ENCODE measurements around the gene BANP.
"Not testable (repeated sequence)": the region's sequence is repeated elsewhere in the genome, so short reads cannot be mapped to it uniquely, and the experiment has no call there.

BANP gene

GRCh38 chr16:88002211-88002610 lies 51.0 kb downstream of the BANP start:
- no peak for DNase-seq

GRCh38 chr16:88002749-88003148 lies 51.5 kb downstream of the BANP start:
- no peak for DNase-seq

- no peak for DNase-seq
These were observed 52.1 kb downstream of the BANP start for GRCh38 chr16:88003316-88003715.

DNA sequence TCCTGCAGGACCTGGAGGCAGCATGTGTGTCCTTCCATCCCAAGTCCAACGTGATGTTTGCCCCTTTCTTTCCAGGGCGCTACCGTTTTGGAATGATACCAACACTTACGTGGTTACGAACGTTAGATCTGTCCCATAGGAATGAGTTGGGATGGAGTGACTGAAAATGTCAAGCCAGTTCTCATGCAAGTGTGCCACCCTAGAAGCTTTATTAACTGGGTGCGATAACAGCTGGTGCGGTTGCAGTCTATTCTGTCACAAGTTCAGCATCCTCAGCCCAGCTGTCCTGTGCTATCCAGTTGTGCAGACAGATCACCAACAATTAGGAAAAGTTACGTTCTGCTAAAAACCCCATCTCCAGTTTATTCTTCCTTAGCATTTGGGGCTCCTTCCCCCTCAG lies 52.5 kb downstream of the BANP start:
- no peak for DNase-seq

GRCh38 chr16:88004391-88004790 lies 53.2 kb downstream of the BANP start:
- no peak for DNase-seq

DNA sequence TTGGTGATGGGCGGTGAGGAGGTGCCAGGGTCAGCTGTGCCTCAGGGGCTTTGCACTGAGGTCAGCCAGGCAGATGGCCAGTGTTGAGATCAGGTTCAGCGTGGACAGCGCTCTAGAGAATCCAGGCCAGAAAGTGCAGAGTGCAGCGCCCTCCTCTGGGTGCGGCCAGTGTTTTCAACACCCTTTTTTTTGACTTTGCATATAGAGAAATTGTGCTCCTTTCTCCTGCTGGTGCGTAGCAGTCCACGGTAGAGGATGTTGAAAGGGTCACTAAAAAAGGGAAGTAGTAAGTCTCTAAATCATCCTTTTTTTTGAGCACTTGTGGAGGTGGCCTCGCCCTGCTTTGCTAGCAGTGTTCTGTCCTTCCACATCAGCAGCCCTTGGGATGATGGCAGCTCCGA lies 53.9 kb downstream of the BANP start:
- no peak for DNase-seq

DNA sequence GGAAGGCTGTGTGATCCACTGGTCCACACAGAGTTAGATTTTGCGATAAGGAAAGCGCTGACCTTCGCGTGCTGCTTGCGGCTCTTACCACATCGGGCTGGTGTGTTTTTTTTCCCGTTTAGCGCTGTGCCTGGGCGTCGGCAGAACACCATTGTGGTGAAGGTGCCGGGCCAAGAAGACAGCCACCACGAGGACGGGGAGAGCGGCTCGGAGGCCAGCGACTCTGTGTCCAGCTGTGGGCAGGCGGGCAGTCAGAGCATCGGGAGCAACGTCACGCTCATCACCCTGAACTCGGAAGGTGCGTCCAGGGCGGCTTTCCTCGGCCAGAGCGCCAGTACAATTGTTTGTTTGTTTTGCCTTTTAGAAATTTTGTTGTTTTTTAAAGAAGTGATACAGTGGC lies 54.7 kb downstream of the BANP start:
- DNase-seq: no peak

GRCh38 chr16:88007321-88007731 lies 56.1 kb downstream of the BANP start:
- no peak for DNase-seq

- DNase-seq: no peak
These were observed 57.6 kb downstream of the BANP start for GRCh38 chr16:88008840-88009239.

GRCh38 chr16:88009563-88010342 lies 58.5 kb downstream of the BANP start:
- no peak for DNase-seq

GRCh38 chr16:88010343-88010967 lies 59.2 kb downstream of the BANP start:
- no peak for DNase-seq

GRCh38 chr16:88010968-88011483 lies 59.8 kb downstream of the BANP start:
- DNase-seq: no peak

GRCh38 chr16:88012360-88012759 lies 61.1 kb downstream of the BANP start:
- DNase-seq: no peak

- DNase-seq: no peak
These were observed 61.9 kb downstream of the BANP start for GRCh38 chr16:88013091-88013609.

DNA sequence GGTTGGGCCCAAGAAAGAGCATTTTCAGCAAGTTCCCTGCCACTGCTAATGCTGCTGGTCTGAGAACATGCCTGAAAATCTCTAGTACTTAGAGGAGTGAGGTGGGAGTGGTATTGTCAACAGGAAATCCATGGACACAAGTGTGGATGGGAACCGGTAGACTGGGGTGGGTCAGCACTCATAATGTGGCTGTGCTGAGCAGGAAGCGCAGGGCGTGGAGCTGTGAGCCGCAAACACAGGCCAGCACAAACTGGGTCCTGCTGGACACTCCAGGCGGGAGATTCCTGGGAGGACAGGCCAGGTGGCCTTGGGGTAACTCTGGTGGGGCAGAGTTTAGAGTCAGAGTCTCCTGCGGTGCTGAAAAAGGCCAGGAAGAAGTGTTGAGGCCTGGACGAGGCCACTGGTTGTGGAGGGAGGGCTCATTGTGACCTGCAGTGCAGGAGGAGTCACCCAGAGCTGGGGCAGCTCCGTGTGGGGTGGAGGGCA lies 62.6 kb downstream of the BANP start:
- no peak for DNase-seq

DNA sequence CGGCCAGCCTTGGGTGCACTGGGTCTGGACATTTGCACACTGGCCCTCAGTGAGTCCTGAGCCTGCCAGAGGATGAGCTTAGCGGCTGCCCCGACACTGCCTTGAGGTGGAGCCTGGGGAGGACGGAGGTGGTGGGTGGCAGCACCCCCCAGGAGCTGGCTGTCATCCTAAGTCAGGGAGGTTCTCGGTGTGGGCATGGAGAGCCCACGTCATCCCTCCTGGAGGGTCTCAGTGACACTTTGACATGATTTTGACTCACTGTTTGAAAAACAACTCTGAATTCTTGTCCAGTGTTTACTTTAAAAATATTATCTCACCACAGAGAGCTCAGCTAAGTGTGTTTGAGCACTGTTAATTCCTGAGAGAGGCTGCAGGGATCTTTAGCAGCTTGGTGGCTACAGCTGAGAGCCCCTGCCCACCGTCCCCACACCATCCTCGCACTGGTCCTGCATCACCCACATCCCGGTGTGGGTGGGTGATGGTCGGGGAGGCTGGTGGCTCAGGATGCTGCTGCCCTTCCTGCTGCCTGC lies 63.1 kb downstream of the BANP start:
- no peak for DNase-seq

DNA sequence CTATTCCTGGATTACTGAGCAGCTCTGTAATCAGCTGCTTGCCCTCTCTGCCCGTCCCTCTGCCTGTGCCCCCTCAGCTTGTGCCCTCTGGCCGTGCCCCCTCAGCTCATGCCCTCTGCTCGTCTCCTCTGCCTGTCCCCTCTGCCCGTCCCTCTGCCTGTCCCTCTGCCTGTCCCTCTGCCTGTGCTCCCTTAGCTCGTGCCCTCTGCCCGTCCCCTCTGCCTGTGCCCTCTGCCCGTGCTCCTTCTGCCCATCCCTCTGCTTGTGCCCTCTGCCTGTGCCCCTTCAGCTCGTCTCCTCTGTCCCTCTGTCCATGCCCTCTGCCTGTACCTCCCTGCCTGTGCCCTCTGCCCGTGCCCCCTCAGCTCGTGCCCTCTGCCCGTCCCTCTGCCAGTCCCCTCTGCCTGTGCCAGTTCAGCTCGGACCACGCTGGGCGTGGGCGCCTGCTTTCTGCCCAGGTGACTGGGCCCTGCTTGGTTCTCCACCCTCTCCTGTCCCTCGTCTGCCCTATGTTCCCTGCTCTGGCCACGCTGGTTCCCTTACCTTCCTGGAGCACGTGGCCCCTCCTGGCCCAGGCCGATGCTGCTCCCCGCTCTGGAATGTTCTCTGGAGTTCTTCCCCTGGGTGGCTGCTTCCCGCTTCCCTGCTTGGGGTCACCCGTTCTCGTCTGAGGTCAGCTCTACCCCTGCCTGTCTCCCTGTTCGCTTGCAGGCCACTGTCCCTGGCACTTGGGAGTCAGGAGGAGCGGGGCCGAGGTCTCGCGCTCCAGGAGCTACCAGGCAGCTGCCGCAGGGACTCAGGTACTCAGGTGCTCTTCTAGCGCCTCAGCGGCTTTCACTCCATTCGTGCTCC lies 63.9 kb downstream of the BANP start:
- DNase-seq: no peak

DNA sequence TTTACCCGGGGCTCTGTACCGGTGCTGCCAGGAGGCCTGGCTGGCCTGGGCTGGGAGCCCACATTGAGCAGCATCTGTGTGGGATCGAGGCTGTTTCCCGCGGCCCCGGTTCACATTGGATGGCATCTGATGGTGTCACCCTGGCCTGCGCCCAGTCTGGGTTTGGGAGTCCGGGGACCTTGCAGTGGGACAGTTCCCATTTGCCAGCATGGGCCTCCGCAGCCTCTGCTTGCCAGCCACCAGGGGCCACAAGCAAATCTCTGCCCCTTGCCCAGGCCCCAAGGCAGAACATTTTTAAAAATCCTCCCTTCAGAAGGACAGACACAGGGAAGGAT lies 64.5 kb downstream of the BANP start:
- DNase-seq: no peak

DNA sequence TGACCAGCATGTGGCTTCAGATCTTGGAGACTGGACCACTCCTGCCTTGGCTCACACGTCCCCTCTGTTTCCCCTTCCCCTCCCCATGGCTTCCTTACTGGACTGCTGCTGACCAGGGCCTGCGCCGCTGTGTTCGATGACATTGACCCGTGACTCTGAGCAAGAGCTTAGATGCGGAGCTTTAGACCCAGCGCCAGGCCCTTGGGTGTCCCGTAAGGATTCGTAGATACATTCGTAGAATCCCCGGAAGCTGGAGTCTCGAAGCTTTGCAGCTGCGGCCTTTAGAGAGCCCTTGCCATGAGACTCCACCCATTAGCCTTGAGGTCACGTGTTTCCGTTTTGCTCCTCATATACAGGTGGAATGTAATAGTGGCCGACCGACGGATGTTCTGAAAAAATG lies 65.2 kb downstream of the BANP start:
- not testable (repeated sequence) for DNase-seq

- DNase-seq: no peak
These were observed 65.7 kb downstream of the BANP start for GRCh38 chr16:88016964-88017363.

GRCh38 chr16:88017587-88018101 lies 66.4 kb downstream of the BANP start:
- no peak for DNase-seq

GRCh38 chr16:88018382-88018781 lies 67.1 kb downstream of the BANP start:
- not testable (repeated sequence) for DNase-seq

All from stimulated activated naive CD4-positive, alpha-beta T cell treated with Interleukin-2 at 50 U/mL for 16 hours (primary cell).